Measurements from ENCODE around the gene FAM13C.
"Not testable (repeated sequence)": the region's sequence is repeated elsewhere in the genome, so short reads cannot be mapped to it uniquely, and the experiment has no call there.

Gene FAM13C

DNA sequence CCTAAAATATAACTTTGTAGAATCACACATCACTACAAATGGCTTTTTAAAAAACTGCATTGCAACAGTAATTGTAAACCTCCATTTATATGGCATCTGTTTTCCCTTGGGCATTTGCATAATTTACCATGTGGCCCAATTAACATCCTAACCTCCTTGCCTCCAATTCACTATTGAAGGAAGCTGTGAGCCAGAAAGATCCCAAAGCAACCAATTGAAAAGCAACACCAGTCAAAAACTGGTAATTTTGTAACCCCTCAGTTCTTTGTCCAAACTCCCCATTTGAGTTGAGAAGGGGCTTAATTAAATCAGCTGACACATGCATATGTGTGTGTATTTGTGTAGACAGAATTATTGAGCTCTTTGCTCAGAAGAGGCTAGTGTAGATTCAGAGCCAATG lies 90.3 kb downstream of the FAM13C start:
- DNase-seq, result no peak

DNA sequence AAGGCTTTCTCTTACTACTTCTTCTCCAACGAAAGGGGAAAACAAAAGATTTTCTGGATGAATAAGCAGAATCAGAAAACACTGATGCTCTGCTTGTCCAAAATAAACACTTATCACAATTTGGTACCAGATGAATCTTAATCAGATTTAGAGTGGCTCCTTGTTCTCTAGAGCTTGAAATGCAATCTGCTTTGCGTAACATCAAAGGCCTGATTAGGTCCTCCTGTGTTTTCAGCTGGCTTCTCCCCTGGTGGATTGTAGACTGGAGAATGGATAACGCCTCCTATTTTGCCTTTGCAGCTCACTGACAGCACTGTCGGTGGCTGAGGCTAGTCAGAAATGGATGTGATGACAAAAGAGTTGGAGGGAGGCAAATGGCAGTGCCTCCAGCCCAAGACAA lies 91.2 kb downstream of the FAM13C start:
- no peak for DNase-seq

DNA sequence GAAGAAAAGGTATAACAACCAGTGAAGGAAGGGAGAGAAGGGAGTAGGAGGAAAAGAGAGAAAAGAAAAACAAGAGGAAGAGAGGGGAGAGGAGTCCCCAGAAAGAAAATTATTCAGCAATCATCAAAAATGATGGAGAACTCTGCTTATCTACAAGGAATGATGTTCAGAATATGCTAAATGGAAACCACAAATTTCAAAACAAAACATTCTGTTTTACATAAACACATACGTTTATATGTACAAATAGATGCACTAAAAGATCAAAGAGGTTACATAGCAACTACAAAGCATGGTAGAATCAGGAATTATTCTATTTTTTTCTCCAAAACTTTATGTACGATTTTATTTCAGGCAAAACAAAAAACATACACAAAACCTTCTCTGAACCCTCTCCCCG lies 91.9 kb downstream of the FAM13C start:
- DNase-seq, result no peak

DNA sequence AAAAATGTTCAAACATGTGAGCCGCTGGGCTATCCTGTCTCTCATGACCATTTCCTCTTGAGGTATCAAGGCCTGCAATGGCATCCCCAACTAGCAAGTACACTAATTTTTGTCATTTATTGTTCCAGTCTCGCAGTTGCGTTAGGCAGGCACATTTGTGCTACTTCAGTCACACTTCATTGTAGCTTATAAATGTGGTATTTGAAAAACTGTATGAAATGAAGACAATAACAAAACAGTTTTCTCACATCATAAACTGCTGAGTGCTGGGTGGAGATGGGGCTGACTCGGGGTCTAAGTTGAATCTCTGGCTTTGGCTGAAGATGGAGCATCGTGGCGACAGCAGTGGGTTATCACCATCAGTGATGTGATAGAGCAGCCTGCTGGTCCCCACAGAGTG lies 92.7 kb downstream of the FAM13C start:
- DNase-seq, result no peak

DNA sequence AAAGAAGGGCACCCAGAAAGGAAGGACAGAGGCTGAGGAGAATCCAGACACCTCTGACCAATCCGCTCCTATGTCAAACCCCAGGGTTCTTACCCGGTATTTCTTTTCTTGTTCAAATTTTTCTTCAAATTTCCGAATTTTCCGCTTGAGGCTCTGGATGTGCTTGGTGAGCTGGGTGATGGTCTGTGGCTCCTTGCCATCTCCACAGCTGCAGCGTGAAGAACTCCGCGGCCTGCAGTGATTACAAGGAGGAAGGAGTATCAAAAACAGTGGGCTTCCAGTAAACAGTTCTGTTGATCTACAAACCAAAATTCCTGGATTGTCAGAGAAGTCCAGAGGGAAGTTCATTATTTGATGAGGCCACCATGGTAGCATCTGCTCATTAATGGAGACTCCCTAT lies 93.9 kb downstream of the FAM13C start:
- no peak for DNase-seq

DNA sequence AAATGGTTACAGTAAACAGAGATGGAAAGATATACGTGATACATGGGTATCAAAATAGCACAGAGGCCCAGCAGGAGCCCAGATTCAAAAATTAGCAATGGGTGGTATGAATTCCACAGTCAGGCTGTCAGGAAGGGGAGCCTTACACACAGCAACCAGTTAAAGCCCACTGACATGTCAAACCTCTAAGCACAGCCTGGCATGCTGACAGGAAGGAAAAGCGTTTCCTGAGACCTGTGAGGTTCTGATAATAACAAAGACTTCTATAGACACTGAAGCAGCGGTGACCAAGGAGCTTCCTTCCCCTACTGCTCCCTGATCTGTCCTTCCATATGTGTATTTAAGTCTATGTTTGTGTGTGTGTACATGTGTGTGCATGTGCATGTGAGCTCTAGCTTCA lies 96.0 kb downstream of the FAM13C start:
- DNase-seq, result no peak

DNA sequence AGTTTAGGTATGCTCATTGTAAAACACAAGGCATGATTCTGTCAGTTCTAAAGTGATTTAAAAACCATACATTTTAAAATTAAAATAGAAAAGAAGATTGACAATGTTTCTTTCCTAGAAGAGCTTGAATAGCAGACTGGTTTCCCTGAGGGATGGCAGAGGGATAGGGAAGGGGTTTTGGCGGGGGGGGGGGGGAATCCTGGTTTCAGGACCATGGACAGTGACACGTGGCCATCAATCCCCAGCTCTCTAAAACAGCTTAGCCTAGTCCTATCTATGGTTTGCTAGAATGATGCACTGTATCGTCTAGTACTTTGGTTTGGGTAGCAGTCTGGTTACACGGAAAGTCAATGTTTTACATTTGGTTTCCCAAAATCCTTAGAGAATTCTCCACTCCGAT lies 97.2 kb downstream of the FAM13C start:
- DNase-seq, result no peak

DNA sequence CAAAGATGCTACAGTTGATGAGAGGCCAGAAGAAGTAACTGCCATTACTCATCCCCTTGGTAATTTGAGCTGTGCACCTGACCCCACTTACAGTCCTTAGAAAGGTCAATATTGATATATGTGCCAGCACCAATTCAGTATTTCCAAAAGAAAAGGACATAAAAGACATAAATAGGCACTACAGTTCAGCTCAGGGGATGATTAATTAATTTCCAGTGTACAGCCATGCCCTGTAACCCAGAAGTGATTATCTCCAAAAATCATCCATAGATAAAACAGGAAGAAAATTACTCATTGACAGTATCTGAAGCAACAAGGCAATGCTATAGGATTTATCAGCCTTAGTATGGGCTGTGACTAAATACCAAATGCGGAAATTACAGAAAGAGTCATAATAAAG lies 103.5 kb downstream of the FAM13C start:
- DNase-seq, result no peak

DNA sequence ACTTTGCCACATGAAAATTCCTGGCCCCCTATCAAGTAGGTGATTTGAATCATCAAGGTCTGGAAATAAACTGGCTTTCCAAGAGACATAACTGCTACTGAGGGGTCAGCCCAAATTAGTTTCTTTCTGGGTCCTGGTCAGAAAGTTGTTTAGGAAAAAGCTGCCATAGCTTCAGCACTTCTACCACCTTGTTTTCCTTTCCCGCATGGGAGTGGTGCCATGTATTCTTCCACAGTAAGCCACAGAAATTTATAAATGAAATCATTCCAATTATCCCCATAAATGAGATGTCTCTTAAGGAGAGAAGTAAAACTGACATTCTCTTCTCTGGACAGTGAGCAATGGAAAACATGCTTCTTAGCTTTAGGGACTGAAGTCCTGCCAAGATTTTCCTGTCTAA lies 105.1 kb downstream of the FAM13C start:
- no peak for DNase-seq

DNA sequence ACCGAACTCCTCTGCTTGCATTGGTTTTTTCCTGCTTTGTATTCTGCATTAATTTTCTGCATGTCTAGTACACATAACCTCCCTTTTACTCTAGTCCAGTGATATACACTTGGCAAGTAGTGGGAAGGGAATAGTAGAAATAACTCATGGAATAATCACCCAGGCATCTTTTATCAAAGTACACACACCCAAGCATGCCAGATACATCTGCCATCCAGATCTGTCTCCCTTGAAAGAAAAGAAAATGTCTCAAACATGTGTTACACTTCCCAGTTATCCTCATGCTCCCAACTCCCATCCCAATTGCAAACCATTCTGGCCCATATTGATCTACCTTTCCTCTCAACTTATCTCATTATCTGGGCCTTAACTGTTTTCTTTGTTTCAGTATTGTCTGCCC lies 106.9 kb downstream of the FAM13C start:
- no peak for DNase-seq

DNA sequence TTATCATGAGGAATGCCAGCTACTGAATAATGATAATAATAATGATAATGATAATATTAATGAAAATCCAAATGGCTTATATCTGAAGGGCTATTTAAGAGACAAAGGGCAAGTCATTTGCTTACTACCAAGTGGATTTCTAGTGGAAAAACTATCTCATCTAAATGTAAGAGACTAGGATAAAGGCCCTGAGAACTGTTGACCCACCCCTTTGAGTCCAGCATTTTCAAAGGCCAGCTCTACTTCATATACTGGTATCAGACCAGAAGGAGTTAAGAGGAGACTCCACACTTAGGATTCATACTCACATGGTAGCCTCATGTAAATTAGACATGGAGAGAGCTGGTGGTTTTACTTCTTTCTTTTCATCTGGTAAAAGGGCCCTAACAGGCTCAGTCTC lies 109.9 kb downstream of the FAM13C start:
- no peak for DNase-seq

DNA sequence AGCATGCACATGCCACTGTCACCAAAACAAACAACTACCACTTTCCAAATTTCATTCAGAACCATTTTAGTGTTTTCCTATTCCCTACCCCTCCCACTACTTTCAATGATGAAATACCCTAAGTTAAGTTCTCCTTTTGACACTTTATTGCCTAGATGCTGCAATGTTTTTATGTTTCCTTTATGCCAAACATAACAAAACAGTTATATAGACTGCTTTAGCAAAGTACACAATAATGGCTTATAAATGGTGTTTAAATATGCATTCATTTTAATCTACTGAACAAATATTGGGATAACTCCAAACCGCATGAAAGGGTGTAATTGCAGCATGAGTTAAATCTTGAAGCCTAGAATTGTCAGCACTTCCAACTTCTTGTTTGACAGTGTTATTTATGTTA lies 116.7 kb downstream of the FAM13C start:
- no peak for DNase-seq

DNA sequence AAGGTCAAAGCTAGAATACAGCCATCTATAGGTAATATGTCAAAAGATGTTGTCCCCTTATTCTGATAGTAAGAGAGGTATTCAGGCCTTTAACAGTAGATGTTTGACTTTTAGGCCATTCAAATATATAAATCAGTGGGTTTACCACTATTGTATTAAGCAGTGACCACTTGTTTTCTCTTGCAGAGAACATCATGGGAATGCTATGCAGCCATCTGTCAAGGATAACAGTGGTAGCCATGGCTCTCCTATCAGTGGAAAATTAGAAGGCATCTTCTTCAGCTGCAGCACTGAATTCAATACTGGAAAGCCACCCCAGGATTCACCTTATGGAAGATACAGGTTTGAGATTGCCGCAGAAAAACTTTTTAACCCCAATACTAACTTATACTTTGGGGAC lies 117.5 kb downstream of the FAM13C start:
- no peak for DNase-seq

DNA sequence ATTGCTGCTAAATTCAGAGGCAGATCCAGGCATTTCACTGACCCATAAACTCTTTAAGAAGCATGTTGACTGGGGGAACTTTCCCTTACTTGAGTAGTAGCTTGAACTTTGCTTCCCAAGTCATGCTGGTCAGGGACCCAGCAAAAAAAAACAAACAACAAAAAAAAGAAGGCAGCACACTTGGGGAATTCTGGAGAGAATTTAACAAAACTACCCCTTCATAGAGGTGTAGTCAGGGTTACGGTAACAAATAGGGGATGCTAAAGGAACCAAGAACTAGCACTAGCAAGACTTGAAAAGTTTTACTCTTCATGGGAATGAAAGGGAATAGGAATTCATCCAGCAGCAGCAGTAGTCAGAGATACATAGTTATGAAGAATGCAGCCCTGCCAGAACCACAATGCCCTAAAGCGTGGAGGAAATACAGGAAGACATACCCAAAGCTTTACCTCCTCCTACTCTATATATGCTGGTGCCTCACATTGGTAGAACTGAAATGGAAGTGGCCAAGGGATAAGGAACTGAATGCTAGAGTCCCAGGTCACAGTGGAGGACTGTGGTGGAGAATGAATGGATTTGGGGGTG lies 118.6 kb downstream of the FAM13C start:
- no peak for DNase-seq

DNA sequence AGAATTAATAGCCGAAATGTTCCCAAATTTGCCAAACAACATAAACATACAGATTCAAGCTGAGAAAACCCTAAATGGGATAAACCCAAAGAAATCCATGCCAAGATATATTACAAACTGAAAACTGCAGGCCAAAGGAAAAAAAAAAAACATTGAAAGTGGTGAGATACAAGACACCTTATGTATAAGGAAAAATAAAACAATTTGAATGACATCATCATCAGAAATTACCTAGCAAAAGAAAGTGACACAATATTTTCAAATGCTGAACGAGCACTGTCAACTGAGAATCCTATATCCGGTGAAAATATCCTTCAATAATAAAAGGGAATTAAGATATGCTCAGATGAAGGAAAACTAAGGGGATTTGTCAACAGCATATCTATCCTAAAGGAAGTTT lies 119.4 kb downstream of the FAM13C start:
- no peak for DNase-seq

DNA sequence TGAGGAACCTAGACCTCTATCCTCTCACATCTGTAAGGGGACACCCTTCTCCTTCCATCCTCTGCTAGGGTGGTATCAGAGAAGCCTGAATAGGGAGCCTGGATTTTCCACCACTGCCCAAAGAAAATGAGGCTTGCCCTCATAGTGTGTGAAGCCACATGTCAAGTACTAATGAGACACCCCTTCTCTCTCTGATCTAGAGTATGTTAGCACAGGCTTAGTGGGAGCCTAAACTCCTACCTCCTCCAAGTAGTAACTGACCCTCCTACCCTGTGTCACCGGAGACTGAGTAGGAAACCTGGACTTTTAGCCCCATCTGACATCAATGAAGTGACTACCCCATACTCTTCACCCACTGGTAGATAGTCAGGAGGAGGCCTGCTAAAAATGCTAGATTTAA lies 120.3 kb downstream of the FAM13C start:
- DNase-seq, result no peak

DNA sequence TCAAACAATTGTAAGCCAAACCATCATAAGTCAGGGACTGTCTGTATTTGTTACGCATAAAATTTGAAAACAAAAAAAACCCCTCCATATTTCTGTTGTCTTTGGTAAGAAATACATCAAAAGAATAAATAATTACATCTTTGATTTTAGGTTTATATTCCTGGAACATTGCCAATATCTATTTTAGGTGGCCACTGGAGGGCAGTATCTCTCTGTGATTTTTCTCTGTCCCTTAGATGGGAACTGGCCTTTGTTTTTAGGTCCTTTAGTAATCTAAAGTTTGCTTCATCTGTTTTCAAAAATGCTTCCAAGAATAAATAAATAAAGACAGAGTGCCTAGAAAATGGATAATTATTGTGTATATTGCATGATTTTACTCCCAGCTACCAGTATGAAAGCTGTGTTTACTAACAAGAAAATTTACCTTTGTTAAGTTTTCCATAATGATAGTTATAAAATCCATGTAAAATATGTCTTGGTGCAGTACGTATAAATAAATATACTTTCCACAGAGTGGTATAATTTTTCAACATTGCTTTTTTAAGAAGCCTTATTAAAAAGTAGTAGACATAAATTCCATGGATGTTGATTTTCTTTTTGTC lies 121.7 kb downstream of the FAM13C start:
- DNase-seq, result no peak

DNA sequence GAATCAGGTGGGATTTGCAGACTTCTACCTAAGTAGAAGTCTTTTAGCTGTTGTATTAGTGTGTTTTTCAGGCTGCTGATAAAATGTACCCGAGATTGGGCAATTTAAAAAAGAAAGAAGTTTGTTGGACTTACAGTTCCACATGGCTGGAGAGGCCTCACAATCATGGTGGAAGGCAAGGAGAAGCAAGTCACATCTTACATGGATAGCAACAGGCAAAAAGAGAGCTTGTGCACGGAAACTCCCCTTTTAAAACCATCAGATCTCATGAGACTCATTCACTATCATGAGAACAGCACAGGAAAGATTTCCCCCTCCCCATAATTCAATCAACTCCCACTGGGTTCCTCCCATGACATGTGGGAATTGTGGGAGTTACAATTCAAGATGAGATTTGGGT lies 123.2 kb downstream of the FAM13C start:
- DNase-seq, result not testable (repeated sequence)

DNA sequence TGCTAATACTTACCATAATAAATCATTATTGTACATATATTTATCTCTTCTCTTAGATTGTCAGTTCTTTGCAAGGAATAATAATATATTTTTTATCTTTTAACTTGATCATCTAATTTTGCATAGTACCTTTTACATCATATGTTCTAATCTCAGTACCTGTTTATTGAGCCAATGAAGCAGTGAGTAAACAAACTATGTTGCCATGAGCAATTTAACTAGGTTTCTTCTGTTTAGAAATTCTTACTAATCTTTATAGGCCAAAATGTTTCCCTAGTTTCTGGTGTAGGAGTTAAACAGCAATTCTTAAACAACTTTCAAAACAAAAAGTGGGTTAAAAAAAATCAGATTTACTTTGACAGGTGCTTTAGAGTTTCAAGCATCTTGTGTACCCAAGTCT lies 124.6 kb downstream of the FAM13C start:
- no peak for DNase-seq

DNA sequence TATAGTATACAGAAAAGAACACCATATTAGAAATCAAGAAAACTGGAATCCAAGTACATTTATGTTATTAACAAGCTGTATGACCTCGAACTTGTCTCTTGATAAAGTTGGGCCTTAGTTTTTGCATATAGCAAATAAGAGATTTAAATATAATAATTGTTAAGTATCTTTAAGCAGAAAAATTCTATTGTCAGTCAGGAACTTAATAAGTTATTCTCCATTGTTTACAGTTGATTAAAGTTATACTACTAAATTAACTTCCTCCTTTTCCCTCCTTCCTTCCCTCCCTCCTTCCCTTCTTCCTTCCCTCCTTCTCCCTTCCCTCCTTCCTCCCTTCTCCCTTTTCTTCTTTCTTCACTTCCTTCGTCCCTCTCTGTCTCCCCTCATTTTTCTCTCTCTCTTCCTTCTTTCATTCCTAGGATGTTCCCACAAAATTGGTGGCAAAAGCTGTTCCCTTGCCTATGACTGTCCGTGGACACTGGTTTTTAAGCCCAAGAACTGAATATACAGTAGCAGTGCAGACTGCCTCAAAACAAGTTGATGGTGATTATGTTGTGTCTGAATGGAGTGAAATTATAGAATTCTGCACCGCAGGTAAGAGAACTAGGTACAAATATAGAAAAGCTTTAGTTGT lies 126.2 kb downstream of the FAM13C start:
- DNase-seq, result no peak

DNA sequence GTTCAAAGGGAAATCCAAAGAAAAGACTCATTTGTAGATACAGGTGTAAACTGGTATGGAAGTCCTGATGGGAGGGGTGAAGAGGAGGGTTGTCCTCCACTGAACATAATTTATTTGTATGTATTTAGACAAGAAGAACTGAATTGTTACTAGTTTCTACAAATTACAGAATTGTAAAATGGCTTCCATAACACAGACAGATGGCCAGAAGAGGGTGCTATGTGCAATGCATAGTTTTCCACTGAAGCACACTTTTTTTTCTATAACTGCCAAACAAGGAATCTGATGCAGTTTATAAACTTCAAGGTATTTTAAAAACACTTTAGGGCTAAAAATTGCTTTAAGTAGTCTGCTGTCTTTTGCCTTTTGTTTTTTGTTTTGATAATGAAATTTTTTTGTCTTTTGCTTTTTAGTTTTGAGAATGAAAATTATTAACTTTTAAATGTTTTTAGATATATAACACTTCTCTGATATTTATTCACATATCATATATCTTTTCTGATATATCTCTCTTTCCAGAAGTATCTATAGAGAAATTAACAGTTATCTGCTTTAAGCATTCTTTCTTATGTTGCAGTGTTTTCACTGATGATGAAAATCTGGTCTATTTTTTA lies 127.4 kb downstream of the FAM13C start:
- no peak for DNase-seq

DNA sequence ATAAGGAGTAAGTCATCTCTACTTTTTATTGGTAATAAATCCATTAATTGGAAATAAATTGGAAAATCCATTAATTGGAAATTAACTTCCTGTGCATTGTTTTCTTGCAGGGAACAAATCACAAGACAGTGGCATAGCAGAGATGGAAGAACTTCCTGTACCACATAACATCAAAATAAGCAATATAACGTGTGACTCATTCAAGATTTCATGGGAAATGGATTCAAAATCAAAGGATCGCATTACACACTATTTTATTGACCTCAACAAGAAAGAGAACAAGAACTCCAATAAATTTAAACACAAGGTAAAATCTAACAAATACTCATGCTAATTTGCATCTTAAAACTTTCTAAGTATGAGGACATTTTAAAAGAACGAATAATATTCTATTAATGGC lies 128.2 kb downstream of the FAM13C start:
- DNase-seq, result no peak

DNA sequence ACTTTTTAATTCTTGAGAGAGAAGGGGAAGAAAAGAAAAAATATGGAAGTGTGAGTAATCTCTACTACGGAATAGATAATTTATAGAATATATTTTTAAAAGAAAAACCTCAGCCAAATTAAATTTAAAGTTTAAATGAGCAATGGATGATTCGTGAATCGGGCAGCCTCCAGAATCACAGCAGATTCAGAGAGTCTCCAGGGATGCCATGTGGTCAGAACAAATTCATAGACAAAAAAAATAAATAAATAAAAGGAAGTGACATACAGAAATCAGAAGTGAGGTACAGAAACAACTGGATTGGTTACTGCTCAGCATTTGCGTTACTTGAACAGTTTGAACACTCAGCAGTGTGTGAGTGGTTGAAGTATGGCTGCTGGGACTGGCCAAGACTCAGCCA lies 132.9 kb downstream of the FAM13C start:
- DNase-seq, result no peak

DNA sequence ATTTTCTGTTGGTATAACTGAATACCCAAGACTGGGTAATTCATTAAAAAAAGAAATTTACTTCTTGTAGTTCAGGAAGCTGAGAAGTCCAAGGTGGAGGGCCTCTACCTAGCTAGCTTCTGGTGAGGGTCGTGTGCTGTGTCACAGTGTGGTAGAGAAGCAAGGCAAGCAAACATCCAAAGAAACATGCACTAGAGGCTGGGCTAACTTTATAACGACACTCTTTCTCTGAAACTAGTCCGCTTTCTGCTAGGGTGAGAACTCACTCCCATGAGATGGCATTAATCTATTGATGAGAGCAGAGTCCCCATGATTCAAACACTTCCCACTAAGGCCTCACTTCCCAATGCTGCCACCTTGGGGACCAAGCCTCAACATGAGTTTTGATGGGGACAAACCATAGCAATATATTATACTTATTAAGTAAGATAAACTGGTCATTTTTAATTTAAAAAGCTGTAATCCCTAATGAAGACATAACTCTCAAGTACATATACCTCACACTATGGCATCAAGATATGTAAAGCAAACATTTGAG lies 135.1 kb downstream of the FAM13C start:
- DNase-seq, result no peak

All from effector CD8-positive, alpha-beta T cell (primary cell).